Measurements from ENCODE around the gene MRPL33. TPM values are rescaled to one million over a fixed set of nuclear protein-coding genes. Genes with fewer than 3 reads are reported as not detected.

MRPL33 gene
- total and polyA plus RNA-seq, 2 of the 13 experiments (the other 11 are each of a cell fraction or from before 2014, with no cell fraction given) = 69.7 to 218 TPM

GRCh38 chr2:27730980-27731691 is 40.4 kb upstream of the MRPL33 start (continued):
- TF ChIP-seq FOXK1 (CRISPR knock-in tag; IDR thresholded peaks at IDR 0.05; ENCODE audit: borderline replicate concordance, low read depth) = no peak
- TF ChIP-seq SOX6 (IDR thresholded peaks at IDR 0.05) = no peak
- TF ChIP-seq SOX6 (CRISPR knock-in tag; IDR thresholded peaks at IDR 0.05) = 0 out of 2 replicates have a peak, but pooled peaks have one; percentile 22
- no peak for TF ChIP-seq ZFP90 (CRISPR knock-in tag; IDR thresholded peaks at IDR 0.05; ENCODE audit: borderline replicate concordance)
- TF ChIP-seq KDM3A (CRISPR knock-in tag; IDR thresholded peaks at IDR 0.05; ENCODE audit: low read depth) = no peak
- peak; percentile 73; the same call in 1 of the 2 replicates for TF ChIP-seq RCOR2 (CRISPR knock-in tag; IDR thresholded peaks at IDR 0.05)

GRCh38 chr2:27734305-27734704 is 37.2 kb upstream of the MRPL33 start:
- DNase-seq (ENCODE audit: low spot score) (no peak), ATAC-seq (no peak), FAIRE-seq (no peak)
- no peaks in the 10 kb centered on the region for H3K27me3 ChIP-seq (ENCODE audit: control insufficient read depth in 1 of 2, insufficient read depth in 2 of 2, low read length in 2 of 2)
- peaks cover 57% of the 10 kb centered on the region for H3K4me1 ChIP-seq (ENCODE audit: insufficient read depth, low read length)
- intact Hi-C loops (cut with micrococcal nuclease; ENCODE audit: unreplicated experiment) (no loop called here), in situ Hi-C loops (cut with HindIII; ENCODE audit: extremely low pct_ligation_motif_present, low pct_unique_long_range_greater_than_20kb) (no loop called here)
- CTCF ChIA-PET (ENCODE audit: low intra/inter-chr PET ratio, low total read pairs) = no interaction called here
- WGBS (ENCODE audit: low lambda C conversion rate) = 44% methylated on average over 1 of the region's 1 CpG
- H3K79me2 ChIP-seq (ENCODE audit: insufficient read depth, low read length) = no peaks in the 10 kb centered on the region
- H3K9me3 ChIP-seq (ENCODE audit: low read length) = no peaks in the 10 kb centered on the region
- no peaks in the 10 kb centered on the region for H4K20me1 ChIP-seq (ENCODE audit: insufficient read depth, low read length)
- no peaks in the 10 kb centered on the region for H3K36me3 ChIP-seq (replicated peaks in 1 of 2; ENCODE audit: control insufficient read depth in 1 of 2, insufficient read depth in 2 of 2, low read length in 2 of 2)
- H3K9ac ChIP-seq (ENCODE audit: insufficient read depth, low read depth, low read length) = no peak overlapping the region
- no TSS peak for BruUV-seq (replicated peaks)
- H2AFZ ChIP-seq (ENCODE audit: low read length) = no peak overlapping the region
- H3K27ac ChIP-seq (ENCODE audit: extremely low read length, insufficient read depth, low read length) = no peak overlapping the region
- H3K4me3 ChIP-seq (replicated peaks in 1 of 3; ENCODE audit: insufficient read depth in 1 of 3, low read depth in 2 of 3, low read length in 3 of 3) = no peak overlapping the region
- no peak overlapping the region for H3K4me2 ChIP-seq (ENCODE audit: low read depth, low read length)
- TF ChIP-seq ARID2 (CRISPR knock-in tag; IDR thresholded peaks at IDR 0.05; ENCODE audit: borderline replicate concordance) (no peak), ZSCAN22 (CRISPR knock-in tag; IDR thresholded peaks at IDR 0.05) (no peak), TERF1 (CRISPR knock-in tag; IDR thresholded peaks at IDR 0.05) (no peak)
- POLR2A ChIA-PET = no interaction called here
